Measurements from ENCODE around the gene ACTR8.
A peak's percentile ranks its signal among the peaks of the same experiment; 100 is the strongest.

Gene ACTR8

GRCh38 chr3:53862241-53862640, 19.7 kb downstream of the ACTR8 start:
- DNase-seq = no peak

DNA sequence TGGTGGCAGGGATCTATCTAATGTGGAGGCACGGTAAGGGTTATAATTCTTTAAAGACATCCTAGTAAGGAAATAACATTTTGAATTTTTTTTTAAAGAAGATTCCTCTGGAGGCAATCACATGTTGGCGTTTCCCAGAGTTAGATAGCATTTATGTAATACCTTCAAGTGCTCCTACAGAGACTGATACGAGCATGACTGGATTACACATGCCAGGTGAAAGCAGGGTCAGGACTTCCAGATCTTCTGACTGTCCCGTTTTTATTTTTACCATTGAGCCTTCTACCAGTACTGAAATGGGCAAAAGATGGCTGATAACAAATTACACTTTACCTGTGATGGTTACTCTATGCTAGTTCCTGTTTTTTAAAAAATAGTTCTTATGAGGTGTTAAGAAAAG, 21.8 kb downstream of the ACTR8 start:
- no peak for DNase-seq

GRCh38 chr3:53859178-53859577, 22.8 kb downstream of the ACTR8 start:
- no peak for DNase-seq

DNA sequence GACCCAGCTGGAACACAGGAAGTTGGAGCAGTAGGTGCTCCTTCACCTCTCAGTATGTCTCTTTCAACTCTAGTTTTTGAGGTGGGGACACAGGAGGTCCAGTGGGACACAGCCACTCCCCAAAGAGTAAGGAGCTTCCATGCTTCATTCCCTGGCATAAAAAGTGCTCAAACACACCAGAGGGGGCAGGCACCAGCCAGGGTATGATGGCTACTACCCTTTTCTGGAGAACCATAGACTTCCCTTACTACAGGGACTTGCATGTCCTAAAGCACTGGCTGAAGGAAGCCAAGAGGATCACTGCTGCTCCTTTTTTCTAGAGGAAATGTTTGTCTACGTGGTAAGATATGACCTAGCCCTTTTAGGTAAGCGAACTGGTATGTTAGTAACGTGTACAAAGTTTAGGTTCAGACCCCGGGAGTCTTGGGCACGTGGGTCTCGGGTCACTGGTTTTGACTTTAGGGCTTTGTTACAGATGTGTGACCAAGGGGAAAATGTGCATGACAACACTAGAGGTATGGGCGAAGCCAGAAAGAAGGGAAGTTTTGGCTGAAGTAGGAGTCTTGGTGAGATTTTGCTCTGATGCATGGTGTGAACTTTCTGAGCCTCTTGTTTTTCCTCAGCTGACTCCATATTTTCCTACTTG, 23.7 kb downstream of the ACTR8 start:
- no peak for DNase-seq

DNA sequence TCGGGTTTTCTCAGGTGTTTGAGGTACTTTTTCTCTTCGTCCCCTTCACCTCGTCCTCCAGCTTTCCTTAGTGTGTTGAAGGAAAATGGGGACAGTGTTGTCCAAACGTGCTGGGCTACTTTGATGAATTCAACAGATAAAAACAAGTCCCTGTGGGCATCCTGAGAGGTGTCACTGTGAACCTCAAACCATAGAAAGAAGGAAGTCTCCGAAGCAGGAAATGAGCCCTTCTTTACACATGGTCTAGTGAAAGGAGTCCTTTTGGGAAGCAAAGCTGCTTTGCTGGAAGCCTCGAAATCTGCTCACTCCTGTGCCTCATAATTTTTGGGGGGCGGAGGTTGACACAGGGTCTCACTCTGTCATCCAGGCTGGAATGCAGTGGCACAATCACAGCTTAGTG, 25.0 kb downstream of the ACTR8 start:
- DNase-seq = no peak

- DNase-seq = no peak
Measured at GRCh38 chr3:53850895-53851294, 31.1 kb downstream of the ACTR8 start.

GRCh38 chr3:53849916-53850315, 32.0 kb downstream of the ACTR8 start:
- DNase-seq = no peak

DNA sequence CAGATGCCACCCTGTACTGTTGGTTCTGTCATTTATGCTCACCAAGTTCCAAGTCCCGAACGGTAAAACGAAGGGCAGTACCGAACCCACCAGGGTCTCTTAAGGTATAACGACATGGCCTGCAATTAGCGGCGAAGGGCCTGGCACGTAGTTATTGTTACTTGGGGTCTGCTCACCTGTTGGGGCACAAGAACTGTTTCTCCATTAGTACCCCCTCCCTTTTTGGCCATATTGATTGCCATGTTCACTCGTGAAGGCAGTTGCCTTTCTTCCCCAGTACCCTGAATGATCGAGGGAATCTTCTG, 35.1 kb downstream of the ACTR8 start:
- DNase-seq = no peak

- peak; percentile 25 to 38 for DNase-seq
Measured at GRCh38 chr3:53846134-53846850, 35.7 kb downstream of the ACTR8 start, which contains the start of the genes CHDH and IL17RB. CHDH (minus strand) TSS chr3:53846419; CDS start chr3:53824008, 22,411 bp downstream. IL17RB (plus strand) TSS chr3:53846568; CDS start chr3:53846589, 21 bp downstream.

GRCh38 chr3:53845881-53846133, 36.1 kb downstream of the ACTR8 start:
- no peak for DNase-seq

GRCh38 chr3:53845103-53845880, 36.7 kb downstream of the ACTR8 start:
- peak in 1 of 2 experiments; percentile 16 for DNase-seq

DNA sequence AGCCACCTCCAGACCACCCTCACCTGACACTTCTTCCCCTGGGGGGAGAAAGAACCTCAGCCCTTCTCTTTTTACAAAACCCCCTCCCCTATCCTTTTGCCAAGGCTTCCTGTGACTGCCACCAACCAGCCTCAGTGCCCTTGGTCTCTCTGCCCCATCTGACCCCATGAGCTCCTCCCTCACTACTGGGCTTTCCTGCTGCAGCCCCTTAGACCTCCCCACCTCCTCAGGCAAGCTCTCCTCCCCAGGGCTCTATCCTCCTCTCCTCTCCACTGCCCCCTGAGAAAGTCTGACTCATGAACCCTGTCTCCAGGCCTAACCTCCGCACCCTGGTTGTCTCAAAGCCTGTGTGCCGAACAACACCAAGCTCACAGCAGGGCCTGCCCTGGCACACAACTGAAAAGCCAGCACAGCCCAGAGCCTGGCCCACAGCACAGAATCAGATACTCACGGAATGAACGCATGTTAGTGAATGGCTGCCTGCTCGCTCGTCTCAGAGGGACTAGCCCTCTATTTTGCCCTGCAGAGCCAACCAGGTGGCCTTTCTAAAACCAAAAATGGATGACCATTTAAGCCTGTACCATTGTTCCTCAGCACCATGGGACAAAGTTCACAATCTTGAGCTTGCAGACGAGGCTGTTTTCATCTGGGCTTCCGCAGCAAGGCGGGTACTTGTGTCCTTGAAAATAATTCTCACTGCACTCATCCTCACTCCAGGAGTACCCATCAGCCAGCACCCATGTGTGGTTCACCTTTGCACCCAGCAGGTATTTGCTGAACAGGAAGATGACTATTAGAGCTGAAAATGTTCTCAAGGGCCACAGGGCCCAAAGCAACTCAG, 37.5 kb downstream of the ACTR8 start:
- DNase-seq = no peak

DNA sequence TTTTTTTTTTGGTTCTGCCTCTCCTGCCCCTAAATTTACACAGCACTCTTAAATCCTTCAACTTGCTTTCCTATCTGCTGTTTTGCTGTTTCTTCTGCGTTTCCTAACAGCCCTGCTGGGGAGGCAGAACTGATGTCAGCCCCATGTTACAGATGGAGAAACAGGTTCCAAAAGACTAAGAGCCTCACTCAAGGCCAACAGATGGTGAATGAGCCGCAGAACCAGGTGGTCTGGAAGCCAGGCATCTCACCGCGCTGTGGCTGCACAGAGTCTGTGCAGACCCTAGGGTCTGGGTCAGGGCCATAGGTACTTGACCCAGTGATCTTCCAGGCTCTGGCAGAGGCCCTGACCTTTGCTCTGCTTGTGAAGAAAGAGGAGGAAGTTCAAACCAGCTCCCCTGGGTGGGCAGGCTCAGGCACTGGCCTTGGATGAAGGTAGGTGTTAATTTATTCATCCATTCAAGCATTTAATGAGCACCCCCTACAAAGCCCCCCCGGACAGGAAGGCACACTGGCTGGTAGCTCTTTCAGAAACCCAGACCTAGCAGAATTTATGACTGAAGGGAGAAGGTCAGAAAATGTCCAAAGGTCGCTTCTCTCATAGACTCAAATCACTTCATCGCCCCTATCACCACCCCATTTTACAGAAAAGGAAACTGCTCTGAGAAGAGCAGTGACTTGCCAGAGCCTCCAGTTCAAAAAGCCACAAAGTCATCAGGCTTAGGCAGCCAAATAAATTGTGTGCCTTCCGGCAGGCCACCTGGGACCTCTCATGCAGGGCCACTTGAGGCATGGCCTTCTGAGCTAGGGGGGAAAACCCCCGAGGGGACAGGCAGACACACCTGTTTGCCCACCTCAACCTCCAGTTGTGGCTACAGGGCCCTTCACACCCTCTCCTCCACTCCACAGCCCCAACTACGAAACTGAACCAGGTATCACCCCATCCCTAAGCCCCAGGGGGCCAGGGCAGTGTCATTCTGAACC, 38.5 kb downstream of the ACTR8 start:
- no peak for DNase-seq

- DNase-seq = peak in 1 of 2 experiments; percentile 28
Measured at GRCh38 chr3:53842436-53843194, 39.3 kb downstream of the ACTR8 start.

- DNase-seq = no peak
Measured at GRCh38 chr3:53841296-53841695, 40.7 kb downstream of the ACTR8 start.

- no peak for DNase-seq
Measured at GRCh38 chr3:53837331-53837730, 44.6 kb downstream of the ACTR8 start.

DNA sequence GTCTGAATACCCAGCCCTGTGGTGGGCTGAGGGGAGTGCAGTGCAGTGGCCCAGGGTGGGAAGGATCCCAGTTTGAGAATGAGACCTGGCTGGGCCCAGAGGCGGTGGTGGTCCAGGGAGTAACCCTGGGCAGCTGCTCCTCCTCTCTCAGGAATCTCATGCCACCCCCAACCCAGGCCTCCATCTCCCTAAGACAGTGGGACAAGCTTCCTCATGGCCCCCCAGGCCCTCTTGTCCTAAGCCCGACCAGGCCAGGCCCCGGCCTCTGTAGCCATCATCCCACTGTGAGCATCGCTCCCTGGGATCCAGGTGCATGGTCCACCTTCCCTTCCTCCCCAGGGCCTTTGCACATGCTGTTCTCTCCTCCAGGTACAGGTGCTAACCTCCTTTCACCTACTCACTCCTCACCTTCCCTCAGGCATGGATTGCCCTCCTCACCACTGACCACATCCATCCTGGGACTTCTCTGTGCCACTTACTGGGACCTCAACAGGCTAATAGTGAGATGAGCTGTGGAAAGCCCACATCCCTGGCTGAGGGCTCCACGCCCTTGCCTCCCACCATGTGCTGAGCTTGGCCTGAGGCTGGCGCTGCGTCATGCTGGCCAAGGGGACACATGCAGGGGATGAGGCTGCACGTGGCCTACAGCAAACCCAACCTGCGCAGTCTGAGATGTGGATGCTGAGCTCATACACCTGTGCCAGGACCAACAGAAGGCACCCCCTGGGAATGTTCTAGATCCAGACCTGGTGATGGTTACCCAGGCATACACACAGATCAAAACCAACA, 45.7 kb downstream of the ACTR8 start:
- no peak for DNase-seq

DNA sequence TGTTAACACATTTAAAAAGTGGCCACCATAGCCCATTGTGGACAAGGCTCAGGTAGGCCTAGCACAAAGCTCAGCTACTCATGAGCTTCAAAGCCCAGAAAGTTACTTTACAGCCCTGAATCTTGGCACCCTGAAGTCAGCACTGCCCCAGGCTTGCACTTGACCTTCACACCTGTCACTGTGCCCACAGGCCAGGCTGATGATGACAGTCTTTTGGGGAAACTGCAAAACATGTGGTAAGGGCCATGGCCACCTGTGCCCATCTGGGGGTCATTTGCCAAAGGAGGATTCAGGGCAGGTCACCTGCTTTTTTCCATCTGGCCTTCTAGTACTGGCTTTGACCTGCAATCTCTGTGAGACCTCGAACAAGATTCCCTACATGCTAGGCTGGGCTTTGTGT, 46.7 kb downstream of the ACTR8 start:
- DNase-seq = no peak

DNA sequence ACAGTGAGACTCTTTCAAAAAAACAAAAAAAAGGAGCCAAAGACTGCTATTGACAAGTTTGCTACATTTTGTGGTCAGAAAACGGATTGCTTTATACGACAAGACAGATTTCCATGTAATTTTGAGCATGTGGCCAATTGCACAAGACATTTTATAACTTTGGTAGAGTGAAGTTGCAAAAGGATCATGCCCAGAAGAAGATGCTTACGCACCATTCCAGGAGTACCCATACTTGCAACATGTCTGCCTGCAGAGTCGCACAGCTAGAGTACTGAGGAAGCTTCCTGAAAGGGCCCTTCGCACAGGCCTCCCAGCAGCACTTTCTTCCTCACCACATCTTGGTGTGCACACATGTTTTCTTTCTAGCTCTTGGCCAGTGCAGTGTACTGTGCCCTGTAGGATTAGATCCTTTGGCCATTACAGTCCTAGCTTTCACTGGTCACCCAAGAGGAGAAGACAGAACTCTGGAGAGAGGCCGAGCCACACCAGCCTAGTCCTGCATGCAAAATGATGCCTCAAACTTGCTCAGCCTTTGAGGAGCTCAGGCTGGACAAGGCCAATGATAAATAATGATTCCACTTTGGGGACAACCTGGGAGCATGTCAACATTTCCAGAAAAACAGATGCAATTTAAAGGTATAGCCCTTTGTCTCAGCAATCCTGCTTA, 47.4 kb downstream of the ACTR8 start:
- no peak for DNase-seq

GRCh38 chr3:53833700-53834099, 48.3 kb downstream of the ACTR8 start:
- no peak for DNase-seq

Measured in NCI-H2081 (cell line).